Dendritic cell treated with granulocyte-macrophage colony-stimulating factor and Interleukin-4, amounts not matched to agents 40 ng/mL and 50 ng/mL, for 4 days (primary cell): ENCODE data around the gene FAM20C.
"Not testable (repeated sequence)": the region's sequence is repeated elsewhere in the genome, so short reads cannot be mapped to it uniquely, and the experiment has no call there.

Experiments
- H3K27ac Mint-ChIP-seq: one replicate; pipeline ENCODE4 v1.8.0; 2022; ENCODE audit warnings: mild to moderate bottlenecking, mixed read lengths
- H3K27me3 Mint-ChIP-seq: one replicate; pipeline ENCODE4 v1.8.0; 2022; ENCODE audit warnings: mild to moderate bottlenecking, mixed read lengths
- H3K36me3 Mint-ChIP-seq: one replicate; pipeline ENCODE4 v1.8.0; 2022; ENCODE audit warnings: low read depth, mixed read lengths
- H3K4me1 Mint-ChIP-seq: one replicate; pipeline ENCODE4 v1.8.0; 2022; ENCODE audit warnings: low read depth, mixed read lengths
- H3K4me3 Mint-ChIP-seq: one replicate; pipeline ENCODE4 v1.8.0; 2022; ENCODE audit warnings: mild to moderate bottlenecking, moderate library complexity, mixed read lengths
- H3K9me3 Mint-ChIP-seq: one replicate; pipeline ENCODE4 v1.8.0; 2022; ENCODE audit warnings: mixed read lengths
- intact Hi-C: fragments of 100-400 bp; cut with micrococcal nuclease; formaldehyde crosslinking; loops from one replicate; pipeline ENCODE4 v1.15.0; 2022

The FAM20C gene

GRCh38 chr7:175955-176354 lies 16.4 kb upstream of the FAM20C start:
- H3K36me3 Mint-ChIP-seq, result no peaks in the 10 kb centered on the region
- H3K27ac Mint-ChIP-seq, result no peak overlapping the region
- H3K4me3 Mint-ChIP-seq, result no peak overlapping the region
- H3K9me3 Mint-ChIP-seq, result no peaks in the 10 kb centered on the region
- peaks cover 6% of the 10 kb centered on the region for H3K4me1 Mint-ChIP-seq
- intact Hi-C loops, result no loop called here
- H3K27me3 Mint-ChIP-seq, result peaks cover 21% of the 10 kb centered on the region

GRCh38 chr7:176381-176780 lies 16.0 kb upstream of the FAM20C start:
- Mint-ChIP-seq H3K4me1 (peaks cover 6% of the 10 kb centered on the region), H3K27ac (no peak overlapping the region), H3K27me3 (peaks cover 22% of the 10 kb centered on the region), H3K4me3 (no peak overlapping the region), H3K36me3 (no peaks in the 10 kb centered on the region), H3K9me3 (no peaks in the 10 kb centered on the region)
- intact Hi-C loops, result no loop called here

- H3K27me3 Mint-ChIP-seq, result peaks cover 24% of the 10 kb centered on the region
- no peaks in the 10 kb centered on the region for H3K36me3 Mint-ChIP-seq
- H3K4me3 Mint-ChIP-seq, result no peak overlapping the region
- peaks cover under 1% of the 10 kb centered on the region for H3K4me1 Mint-ChIP-seq
- no peak overlapping the region for H3K27ac Mint-ChIP-seq
- no peaks in the 10 kb centered on the region for H3K9me3 Mint-ChIP-seq
- intact Hi-C loops, result no loop called here
These were observed 15.4 kb upstream of the FAM20C start for GRCh38 chr7:176786-177459.

GRCh38 chr7:178444-178843 lies 13.9 kb upstream of the FAM20C start:
- Mint-ChIP-seq H3K27ac (no peak overlapping the region), H3K9me3 (no peaks in the 10 kb centered on the region), H3K36me3 (no peaks in the 10 kb centered on the region), H3K4me1 (no peaks in the 10 kb centered on the region), H3K4me3 (no peak overlapping the region), H3K27me3 (peaks cover 32% of the 10 kb centered on the region)
- intact Hi-C loops, result no loop called here

- no peaks in the 10 kb centered on the region for H3K9me3 Mint-ChIP-seq
- no peak overlapping the region for H3K27ac Mint-ChIP-seq
- H3K4me3 Mint-ChIP-seq, result no peak overlapping the region
- H3K4me1 Mint-ChIP-seq, result no peaks in the 10 kb centered on the region
- intact Hi-C loops, result no loop called here
- no peaks in the 10 kb centered on the region for H3K36me3 Mint-ChIP-seq
- peaks cover 38% of the 10 kb centered on the region for H3K27me3 Mint-ChIP-seq
These were observed 13.1 kb upstream of the FAM20C start for GRCh38 chr7:179209-179681.

- Mint-ChIP-seq H3K4me1 (peaks cover under 1% of the 10 kb centered on the region), H3K27me3 (peaks cover 41% of the 10 kb centered on the region), H3K27ac (no peak overlapping the region), H3K9me3 (no peaks in the 10 kb centered on the region), H3K36me3 (no peaks in the 10 kb centered on the region), H3K4me3 (no peak overlapping the region)
- intact Hi-C loops, result no loop called here
These were observed 12.2 kb upstream of the FAM20C start for GRCh38 chr7:179948-180694.

- H3K9me3 Mint-ChIP-seq, result no peaks in the 10 kb centered on the region
- peaks cover 46% of the 10 kb centered on the region for H3K27me3 Mint-ChIP-seq
- no peak overlapping the region for H3K27ac Mint-ChIP-seq
- intact Hi-C loops, result no loop called here
- H3K36me3 Mint-ChIP-seq, result no peaks in the 10 kb centered on the region
- no peak overlapping the region for H3K4me3 Mint-ChIP-seq
- H3K4me1 Mint-ChIP-seq, result peaks cover 7% of the 10 kb centered on the region
These were observed 10.6 kb upstream of the FAM20C start for GRCh38 chr7:181738-182137.

GRCh38 chr7:182502-182901 lies 9.9 kb upstream of the FAM20C start:
- intact Hi-C loops, H3K27ac Mint-ChIP-seq, H3K4me1 Mint-ChIP-seq, H3K36me3 Mint-ChIP-seq, H3K4me3 Mint-ChIP-seq, H3K9me3 Mint-ChIP-seq: not testable (repeated sequence)
- peaks cover 49% of the 10 kb centered on the region for H3K27me3 Mint-ChIP-seq

- Mint-ChIP-seq H3K9me3 (no peaks in the 10 kb centered on the region), H3K27ac (no peak overlapping the region), H3K36me3 (no peaks in the 10 kb centered on the region), H3K27me3 (peaks cover 58% of the 10 kb centered on the region), H3K4me3 (no peak overlapping the region), H3K4me1 (peaks cover 7% of the 10 kb centered on the region)
- intact Hi-C loops, result no loop called here
These were observed 8.7 kb upstream of the FAM20C start for GRCh38 chr7:183496-184292.

- peaks cover 12% of the 10 kb centered on the region for H3K4me1 Mint-ChIP-seq
- H3K27ac Mint-ChIP-seq, result peak overlapping the region; percentile 41
- intact Hi-C loops, result no loop called here
- H3K36me3 Mint-ChIP-seq, result peaks cover 5% of the 10 kb centered on the region
- H3K4me3 Mint-ChIP-seq, result no peak overlapping the region
- peaks cover 59% of the 10 kb centered on the region for H3K27me3 Mint-ChIP-seq
- no peaks in the 10 kb centered on the region for H3K9me3 Mint-ChIP-seq
These were observed 7.8 kb upstream of the FAM20C start for GRCh38 chr7:184294-185264.

- Mint-ChIP-seq H3K4me1 (peaks cover 29% of the 10 kb centered on the region), H3K27me3 (peaks cover 66% of the 10 kb centered on the region), H3K36me3 (peaks cover 14% of the 10 kb centered on the region), H3K4me3 (no peak overlapping the region), H3K9me3 (no peaks in the 10 kb centered on the region), H3K27ac (no peak overlapping the region)
- intact Hi-C loops, result no loop called here
These were observed 5.8 kb upstream of the FAM20C start for GRCh38 chr7:186516-187113.

GRCh38 chr7:187227-187927 lies 5.0 kb upstream of the FAM20C start:
- Mint-ChIP-seq H3K27me3 (peaks cover 61% of the 10 kb centered on the region), H3K4me1 (peaks cover 30% of the 10 kb centered on the region), H3K4me3 (no peak overlapping the region), H3K27ac (peak overlapping the region; percentile 19), H3K9me3 (no peaks in the 10 kb centered on the region), H3K36me3 (peaks cover 14% of the 10 kb centered on the region)
- intact Hi-C loops, result no loop called here
